Psoas muscle (tissue), 8 donors: ENCODE results near the gene TBC1D4. TPM values are rescaled to one million over a fixed set of nuclear protein-coding genes. Genes with fewer than 3 reads are reported as not detected.
A peak's percentile ranks its signal among the peaks of the same experiment; 100 is the strongest.
"Not testable (repeated sequence)": the region's sequence is repeated elsewhere in the genome, so short reads cannot be mapped to it uniquely, and the experiment has no call there.

ENCODE experiments used
- ATAC-seq, 4 donors: fragments of 200-7000 bp; cut with Tn5 transposase; one replicate each; pipeline ENCODE4 v1.9.1; 2020; ENCODE audit warnings: moderate library complexity in 3 of 4, mild to moderate bottlenecking in 2 of 4
- DNase-seq, 2 donors: peaks; one replicate each; pipeline ENCODE4 v3.0.0-alpha.2; 2020
- H3K27ac ChIP-seq: fragments of 200-600 bp; one replicate; pipeline ENCODE4 v1.8.0; 2022
- H3K27me3 ChIP-seq, 3 donors: fragments of 200-600 bp in 1 of 3; one replicate each; pipeline versions ENCODE4 v1.6.1 to v1.8.0; 2013 to 2022; ENCODE audit warnings: low read length in 2 of 3, mild to moderate bottlenecking in 2 of 3, moderate library complexity in 1 of 3; ENCODE audit not compliant: insufficient read depth in 3 of 3
- H3K36me3 ChIP-seq, 2 donors: fragments of 200-600 bp in 1 of 2; one replicate each; pipeline versions ENCODE4 v1.6.1 to v1.8.0; 2013 to 2022; ENCODE audit warnings: low read depth in 1 of 2, mild to moderate bottlenecking in 1 of 2, moderate library complexity in 1 of 2; ENCODE audit not compliant: insufficient read depth in 1 of 2
- H3K4me1 ChIP-seq: fragments of 200-600 bp; one replicate; pipeline ENCODE4 v1.8.0; 2022
- H3K4me3 ChIP-seq: fragments of 200-600 bp; one replicate; pipeline ENCODE4 v1.8.0; 2022; ENCODE audit warnings: mild to moderate bottlenecking
- H3K9me3 ChIP-seq: fragments of 200-600 bp; one replicate; pipeline ENCODE4 v1.8.0; 2022
- CTCF ChIP-seq: fragments of 200-600 bp; IDR thresholded peaks from one replicate; pipeline ENCODE4 v1.8.0; 2022; ENCODE audit warnings: antibody characterized with exemption
- WGBS, 3 donors: extraction: QIAGEN DNeasy Blood & Tissue Kit; methylation state at CpG; one replicate each; pipeline versions ENCODE4 v1.1.6 to v1.1.7; 2013; 5-methylcytosine and 5-hydroxymethylcytosine counted together
- intact Hi-C, 2 donors: fragments of 100-400 bp; cut with DNase I; formaldehyde crosslinking; loops; one replicate each; pipeline versions ENCODE4 v1.11.0 to v1.14.2; 2022
- polyA plus RNA-seq, 3 donors: library from polyadenylated mRNA; stranded (reverse); fragments of 200-250 nt; gene quantifications; one replicate each; pipeline ENCODE4 v1.2.3, GENCODE V29; 2013
- total RNA-seq, 4 donors: library from RNA; stranded (reverse); fragmentation: NEBNext Ultra II Directional in 2 of 4; extraction: Animal tissue kit (Norgen Biotek cat#: 25700) in 2 of 4; gene quantifications; one replicate each; pipeline versions ENCODE4 v1.2.1 to v1.2.4, GENCODE V29; 2021 to 2023
- donor health status: healthy with polysubstance abuse.
- donor health status: DM: no; HTN: no; CAD: no; lungs with moderate emphysema.
- donor health status: Bipolar disorder and iron deficiency.
- donor health status: healthy.
- donor health status: DM: yes; HTN: yes; CAD: no.
- donor health status: DM: no; HTN: no; CAD: no.
- donor health status: DM: no; HTN: no; CAD: no.
- donor health status: DM: yes; HTN: yes; CAD: no.

The TBC1D4 gene
- total and polyA plus RNA-seq, 7 donors = 3.1 to 127 (median 89.9) TPM

GRCh38 chr13:75355609-75356008 is 126.4 kb downstream of the TBC1D4 start:
- ATAC-seq (no peak), DNase-seq (no peak)
- Histone ChIP-seq H3K4me1 (peaks cover 46% of the 10 kb centered on the region), H3K27me3 (no peaks in the 10 kb centered on the region), H3K36me3 (peaks cover 0 to 8% of the 10 kb centered on the region in 2 donors), H3K9me3 (no peaks in the 10 kb centered on the region), H3K27ac (peak overlapping the region; percentile 17), H3K4me3 (no peak overlapping the region)
- no peak for TF ChIP-seq CTCF
- intact Hi-C loops = no loop called here

- ATAC-seq (peak; percentile 81 to 89 (median 83)), DNase-seq (no peak)
- 32 to 48% (median 42%) methylated on average over 6 of the region's 6 CpGs for WGBS, 3 donors
- Histone ChIP-seq H3K27ac (peak overlapping the region; percentile 72), H3K4me3 (no peak overlapping the region), H3K36me3 (peaks cover 0 to 8% of the 10 kb centered on the region in 2 donors), H3K27me3 (no peaks in the 10 kb centered on the region), H3K4me1 (peaks cover 40% of the 10 kb centered on the region), H3K9me3 (no peaks in the 10 kb centered on the region)
- TF ChIP-seq CTCF = no peak
- intact Hi-C loops = no loop called here
Measured at GRCh38 chr13:75353781-75354193, 128.2 kb downstream of the TBC1D4 start.

GRCh38 chr13:75352641-75353327 is 129.2 kb downstream of the TBC1D4 start:
- ATAC-seq = no peak
- Histone ChIP-seq H3K27me3 (no peaks in the 10 kb centered on the region), H3K4me1 (peaks cover 32% of the 10 kb centered on the region), H3K36me3 (peaks cover 0 to 17% of the 10 kb centered on the region in 2 donors), H3K9me3 (no peaks in the 10 kb centered on the region), H3K27ac (peak overlapping the region; percentile 72), H3K4me3 (no peak overlapping the region)
- intact Hi-C loops = no loop called here
- no peak for TF ChIP-seq CTCF
- 89 to 93% (median 91%) methylated on average over 3 of the region's 3 CpGs for WGBS, 3 donors
- DNase-seq = no peak

GRCh38 chr13:75351538-75351937 is 130.4 kb downstream of the TBC1D4 start:
- 86 to 98% (median 95%) methylated on average over 3 of the region's 3 CpGs for WGBS, 3 donors
- H3K36me3 ChIP-seq = peaks cover 0 to 28% of the 10 kb centered on the region in 2 donors

GRCh38 chr13:75347925-75348324 is 134.0 kb downstream of the TBC1D4 start:
- Histone ChIP-seq H3K4me1 (peaks cover 3% of the 10 kb centered on the region), H3K36me3 (peaks cover 0 to 42% of the 10 kb centered on the region in 2 donors), H3K27ac (no peak overlapping the region), H3K27me3 (no peaks in the 10 kb centered on the region), H3K9me3 (no peaks in the 10 kb centered on the region), H3K4me3 (no peak overlapping the region)
- intact Hi-C loops = no loop called here
- DNase-seq (no peak), ATAC-seq (no peak)
- WGBS, 3 donors = 92 to 100% (median 98%) methylated on average over 1 of the region's 1 CpG
- TF ChIP-seq CTCF = no peak

More at GRCh38 chr13:75351538-75351937, 130.4 kb downstream of the TBC1D4 start:
- H3K27me3 ChIP-seq, ATAC-seq, intact Hi-C loops, H3K27ac ChIP-seq, H3K9me3 ChIP-seq, H3K4me3 ChIP-seq, DNase-seq: not testable (repeated sequence)
- peaks cover 27% of the 10 kb centered on the region for H3K4me1 ChIP-seq
